ENCODE data around the gene MYOF. TPM values are rescaled to one million over a fixed set of nuclear protein-coding genes. Genes with fewer than 3 reads are reported as not detected.

MYOF gene
- total RNA-seq, 1 experiment from 2014 or later, result 488 TPM

GRCh38 chr10:93272884-93273675, 209.1 kb downstream of the MYOF start:
- no peak for DNase-seq (ENCODE audit: extremely low read depth, low read depth)

GRCh38 chr10:93271347-93271746, 210.8 kb downstream of the MYOF start:
- no peak for DNase-seq (ENCODE audit: extremely low read depth, low read depth)

- DNase-seq (ENCODE audit: extremely low read depth, low read depth), result no peak
Measured at GRCh38 chr10:93269281-93269680, 212.9 kb downstream of the MYOF start.

- DNase-seq (ENCODE audit: extremely low read depth, low read depth), result no peak
Measured at GRCh38 chr10:93268021-93268420, 214.1 kb downstream of the MYOF start.

- DNase-seq (ENCODE audit: extremely low read depth, low read depth), result no peak
Measured at GRCh38 chr10:93267521-93267920, 214.6 kb downstream of the MYOF start.

GRCh38 chr10:93266858-93267257, 215.3 kb downstream of the MYOF start:
- DNase-seq (ENCODE audit: extremely low read depth, low read depth), result no peak

- DNase-seq (ENCODE audit: extremely low read depth, low read depth), result no peak
Measured at GRCh38 chr10:93261961-93262610, 220.0 kb downstream of the MYOF start.

GRCh38 chr10:93261089-93261488, 221.0 kb downstream of the MYOF start:
- DNase-seq (ENCODE audit: extremely low read depth, low read depth), result no peak

GRCh38 chr10:93259126-93259525, 223.0 kb downstream of the MYOF start:
- DNase-seq (ENCODE audit: extremely low read depth, low read depth), result no peak

Small RNA genes within 50 kb of the gene (small RNA-seq; reads per million reads assigned to genes)
- gene RNA5SP323, result 0 reads per million in 2 experiments

Other genes with a start within 250 kb of the MYOF start
- 71.8 and 76.0 TPM in 2 replicates for gene CEP55, start 14.3 kb upstream of the MYOF start, total RNA-seq (2014; rRNA removed; shearing (Covaris generic))
- not detected in 2 replicates for gene FFAR4, start 84.3 kb upstream of the MYOF start, total RNA-seq (2014; rRNA removed; shearing (Covaris generic))
- gene RBP4, start 118.9 kb upstream of the MYOF start, total RNA-seq (2014; rRNA removed; shearing (Covaris generic)), result not detected in 2 replicates
- gene PDE6C, start 130.2 kb upstream of the MYOF start, total RNA-seq (2014; rRNA removed; shearing (Covaris generic)), result not detected in 2 replicates
- gene FRA10AC1, start 220.3 kb upstream of the MYOF start, total RNA-seq (2014; rRNA removed; shearing (Covaris generic)), result 14.1 and 19.9 TPM in 2 replicates